GM12878 (cell line): ENCODE measurements around the gene TMEM212. TPM values are rescaled to one million over a fixed set of nuclear protein-coding genes. Genes with fewer than 3 reads are reported as not detected.

Source experiments
- ATAC-seq: fragments of 200-7000 bp; cut with Tn5 transposase; 3 replicates; pipeline ENCODE4 v1.9.1; 2020; ENCODE audit warnings: mild to moderate bottlenecking, moderate library complexity
- BruUV-seq: library from RNA; stranded (reverse); fragments of 400-500 nt; replicated peaks from 2 replicates; lab custom pipeline; 2021; lab: Mats Ljungman, UMichigan
- CTCF ChIA-PET: fragments of 300-600 bp; sonication (Branson Sonifier 250); formaldehyde crosslinking; extraction: SDS; loops from one replicate; lab custom pipeline; 2021; ENCODE audit warnings: inconsistent platforms; lab: Yijun Ruan, JAX
- POLR2A ChIA-PET: fragments of 350-600 bp; formaldehyde crosslinking; extraction: SDS; loops from one replicate; lab custom pipeline; 2021; ENCODE audit warnings: inconsistent platforms; lab: Charles Lee
- RAD21 ChIA-PET: fragments of 300-600 bp; sonication (Branson Sonifier 250); formaldehyde crosslinking; loops from one replicate; lab custom pipeline; 2023; ENCODE audit warnings: antibody characterized with exemption; ENCODE audit not compliant: unreplicated experiment; lab: Charles Lee
- SMC1A ChIA-PET: fragments of 300-600 bp; sonication (Branson Sonifier 250); formaldehyde crosslinking; loops from one replicate; lab custom pipeline; 2023; ENCODE audit not compliant: unreplicated experiment, uncharacterized antibody; lab: Charles Lee
- DNase-seq: peaks from one replicate; pipeline ENCODE4 v3.0.0-alpha.2; 2011; ENCODE audit warnings: low read depth, low spot score
- FAIRE-seq: peaks from 3 replicates; lab custom pipeline; 2011; peaks lifted over from hg19 to GRCh38; lab: Jason Lieb, UNC
- H2AFZ ChIP-seq: 2 replicates; pipeline ENCODE4 v1.6.0; 2011; ENCODE audit warnings: low read depth, low read length, control low read depth; ENCODE audit not compliant: control insufficient read depth
- H3K27ac ChIP-seq: 2 replicates; pipeline ENCODE4 v1.5.1; 2011; ENCODE audit warnings: control low read depth; ENCODE audit not compliant: control insufficient read depth, insufficient read depth
- H3K27me3 ChIP-seq, 2 experiments: replicated peaks in 1 of 2; 2 replicates each; pipeline versions ENCODE4 v1.6.0 to v1.6.1; 2011; ENCODE audit warnings: low read length in 1 of 2; ENCODE audit not compliant: control insufficient read depth in 2 of 2, insufficient read depth in 2 of 2
- H3K36me3 ChIP-seq, 2 experiments: 2 replicates each; pipeline ENCODE4 v1.5.1; 2011; ENCODE audit warnings: low read length in 1 of 2; ENCODE audit not compliant: control insufficient read depth in 2 of 2, insufficient read depth in 2 of 2
- H3K4me1 ChIP-seq: 2 replicates; pipeline ENCODE4 v1.6.1; 2011; ENCODE audit warnings: mild to moderate bottlenecking, low read length, moderate library complexity, mixed read lengths; ENCODE audit not compliant: control insufficient read depth, insufficient read depth
- H3K4me2 ChIP-seq: 2 replicates; pipeline ENCODE4 v1.6.0; 2011; ENCODE audit warnings: control low read depth; ENCODE audit not compliant: control insufficient read depth, insufficient read depth
- H3K4me3 ChIP-seq: fragments of 200-600 bp; sonication (generic); 2 replicates; pipeline ENCODE4 v1.5.1; 2016
- H3K79me2 ChIP-seq: 2 replicates; pipeline ENCODE4 v1.6.0; 2011; ENCODE audit warnings: low read length; ENCODE audit not compliant: control insufficient read depth, insufficient read depth
- H3K9ac ChIP-seq: 2 replicates; pipeline ENCODE4 v1.8.0; 2011; ENCODE audit warnings: low read length, control low read depth, mixed read lengths; ENCODE audit not compliant: control insufficient read depth, insufficient read depth
- H3K9me3 ChIP-seq: replicated peaks from 3 replicates; pipeline ENCODE4 v1.5.1; 2011; ENCODE audit warnings: mild to moderate bottlenecking, low read length; ENCODE audit not compliant: control insufficient read depth, insufficient read depth
- H4K20me1 ChIP-seq: 2 replicates; pipeline ENCODE4 v1.6.0; 2011; ENCODE audit not compliant: control insufficient read depth, insufficient read depth
- CBX5 ChIP-seq: sonication (generic); IDR thresholded peaks from 2 replicates; pipeline ENCODE4 v1.6.1; 2016; ENCODE audit warnings: low read depth, moderate library complexity, mild to moderate bottlenecking, inconsistent platforms
- EP300 ChIP-seq, 2 experiments: fragments of 150-350 bp in 1 of 2; IDR thresholded peaks; 2 replicates each; pipeline ENCODE4 v1.6.1; 2011 to 2012; ENCODE audit warnings: low read depth in 2 of 2, low read length in 2 of 2, borderline replicate concordance in 1 of 2, improper control_type of control experiment in 1 of 2, inconsistent platforms in 1 of 2; ENCODE audit not compliant: control insufficient read depth in 1 of 2
- MTA3 ChIP-seq: IDR thresholded peaks from 2 replicates; pipeline ENCODE4 v1.6.1; 2012; ENCODE audit warnings: low read length, inconsistent platforms, borderline replicate concordance
- NBN ChIP-seq: fragments of 450-650 bp; IDR thresholded peaks from 2 replicates; pipeline ENCODE4 v1.6.1; 2016
- PBX3 ChIP-seq: IDR thresholded peaks from 2 replicates; pipeline ENCODE4 v1.6.1; 2011; ENCODE audit warnings: mild to moderate bottlenecking, low read depth, low read length, moderate library complexity; ENCODE audit not compliant: insufficient replicate concordance
- POLR2A ChIP-seq: IDR thresholded peaks from 2 replicates; pipeline ENCODE4 v1.6.1; 2011; ENCODE audit warnings: low read depth, mild to moderate bottlenecking, low read length
- RB1 ChIP-seq: fragments of 450-650 bp; formaldehyde crosslinking; IDR thresholded peaks from 2 replicates; pipeline ENCODE4 v1.6.1; 2017; ENCODE audit warnings: mild to moderate bottlenecking, borderline replicate concordance
- RCOR1 ChIP-seq: conservative IDR thresholded peaks from 2 replicates; pipeline ENCODE4 v1.6.1; 2012; ENCODE audit warnings: low read depth, low read length, improper control_type of control experiment
- ZBTB40 ChIP-seq: fragments of 450-650 bp; IDR thresholded peaks from 2 replicates; pipeline ENCODE4 v1.6.1; 2016; ENCODE audit warnings: mild to moderate bottlenecking, moderate library complexity, borderline replicate concordance
- ZNF207 ChIP-seq: fragments of 450-650 bp; IDR thresholded peaks from 2 replicates; pipeline ENCODE4 v1.6.1; 2014; ENCODE audit warnings: antibody characterized with exemption, mild to moderate bottlenecking, borderline replicate concordance
- in situ Hi-C: fragments of 300-500 bp; cut with MboI; formaldehyde crosslinking; loops from 9 replicates; pipeline ENCODE4 v1.14.3; 2018; ENCODE audit warnings: mixed read lengths
- intact Hi-C: fragments of 100-400 bp; cut with micrococcal nuclease; formaldehyde crosslinking; loops from one replicate; pipeline ENCODE4 v1.14.2; 2022; ENCODE audit not compliant: unreplicated experiment
- polyA plus RNA-seq, 11 experiments: library from polyadenylated mRNA; depleted of rRNA in 4 of 11; unstranded in 6 of 11; stranded (reverse) in 5 of 11; fragments of >200 nt; fragmentation: Nextera tagmentation in 4 of 11; fragmentation: Illumina TruSeq in 1 of 11; extraction: Ambion mirVana in 4 of 11; extraction: Trizol in 1 of 11; gene quantifications; 1 replicate in 1 of 11; 2 replicates in 10 of 11; pipeline versions ENCODE4 v1.2.1 to v1.2.3, GENCODE V29; 2011 to 2016; ENCODE audit warnings: inconsistent platforms in 2 of 11, missing spikeins in 2 of 11, low read depth in 1 of 11
- total RNA-seq, 4 experiments: library from RNA; depleted of rRNA in 3 of 4; stranded (reverse); fragments of >200 nt in 3 of 4; fragmentation: Illumina TruSeq in 1 of 4; extraction: Trizol in 1 of 4; gene quantifications; 2 replicates each; pipeline versions ENCODE4 v1.2.1 to v1.2.3, GENCODE V29; 2013 to 2021

Gene TMEM212
- total and polyA plus RNA-seq, 10 of the 15 experiments (the other 5 are each of a cell fraction or from before 2014, with no cell fraction given) = not detected

GRCh38 chr3:171892457-171892856 is 49.3 kb downstream of the TMEM212 start:
- Histone ChIP-seq H3K36me3 (no peaks in the 10 kb centered on the region), H3K4me1 (no peaks in the 10 kb centered on the region), H3K4me2 (no peak overlapping the region), H2AFZ (no peak overlapping the region), H3K9ac (no peak overlapping the region), H3K27ac (no peak overlapping the region), H3K9me3 (no peaks in the 10 kb centered on the region), H3K27me3 (peaks cover 1 to 10% of the 10 kb centered on the region in 2 experiments; a peak in 1 of 4 replicates), H4K20me1 (no peaks in the 10 kb centered on the region), H3K79me2 (no peaks in the 10 kb centered on the region), H3K4me3 (no peak overlapping the region)
- RAD21 ChIA-PET = no interaction called here
- intact Hi-C loops = no loop called here
- no peak for DNase-seq
- TF ChIP-seq POLR2A (no peak), MTA3 (no peak), ZNF207 (no peak), RB1 (no peak), NBN (no peak), EP300 (IDR thresholded peaks at IDR 0.05; ENCODE audit: borderline replicate concordance in 1 of 2, control insufficient read depth in 1 of 2, low read depth in 2 of 2, low read length in 2 of 2) (no peak), CBX5 (no peak), ZBTB40 (no peak), PBX3 (no peak), RCOR1 (no peak)
- CTCF ChIA-PET = no interaction called here
- POLR2A ChIA-PET = no interaction called here
- ATAC-seq = no peak
- FAIRE-seq = no peak
- SMC1A ChIA-PET = interaction anchor here (1.6 to 2.0 kb wide), 2 partner anchors 9 to 450 kb away, joined by 4 to 5 read pairs; no protein-coding TSS in a partner anchor
- no TSS peak for BruUV-seq
- in situ Hi-C loops = no loop called here
